Tibial nerve (tissue), 4 donors: Measurements from ENCODE around the gene SOWAHC.

ENCODE experiments used
- EP300 ChIP-seq, 2 donors: sonication (generic); formaldehyde crosslinking; IDR thresholded peaks; one replicate each; pipeline ENCODE4 v1.6.1; 2017; ENCODE audit warnings: antibody characterized with exemption in 2 of 2, mild to moderate bottlenecking in 1 of 2
- POLR2A ChIP-seq, 2 donors: fragments of 450-650 bp; IDR thresholded peaks; one replicate each; pipeline ENCODE4 v1.6.1; 2017; ENCODE audit warnings: antibody characterized with exemption in 2 of 2, mild to moderate bottlenecking in 2 of 2, moderate library complexity in 2 of 2
- TF ChIP-seq, protein P1 (sequence below), 5 experiments: fragments of 200-600 bp in 3 of 5; fragments of 450-650 bp in 2 of 5; sonication (generic) in 3 of 5; IDR thresholded peaks; one replicate each; pipeline ENCODE4 v1.5.1; 2016 to 2019; ENCODE audit warnings: antibody characterized with exemption in 5 of 5, mild to moderate bottlenecking in 3 of 5, moderate library complexity in 2 of 5

DNA sequence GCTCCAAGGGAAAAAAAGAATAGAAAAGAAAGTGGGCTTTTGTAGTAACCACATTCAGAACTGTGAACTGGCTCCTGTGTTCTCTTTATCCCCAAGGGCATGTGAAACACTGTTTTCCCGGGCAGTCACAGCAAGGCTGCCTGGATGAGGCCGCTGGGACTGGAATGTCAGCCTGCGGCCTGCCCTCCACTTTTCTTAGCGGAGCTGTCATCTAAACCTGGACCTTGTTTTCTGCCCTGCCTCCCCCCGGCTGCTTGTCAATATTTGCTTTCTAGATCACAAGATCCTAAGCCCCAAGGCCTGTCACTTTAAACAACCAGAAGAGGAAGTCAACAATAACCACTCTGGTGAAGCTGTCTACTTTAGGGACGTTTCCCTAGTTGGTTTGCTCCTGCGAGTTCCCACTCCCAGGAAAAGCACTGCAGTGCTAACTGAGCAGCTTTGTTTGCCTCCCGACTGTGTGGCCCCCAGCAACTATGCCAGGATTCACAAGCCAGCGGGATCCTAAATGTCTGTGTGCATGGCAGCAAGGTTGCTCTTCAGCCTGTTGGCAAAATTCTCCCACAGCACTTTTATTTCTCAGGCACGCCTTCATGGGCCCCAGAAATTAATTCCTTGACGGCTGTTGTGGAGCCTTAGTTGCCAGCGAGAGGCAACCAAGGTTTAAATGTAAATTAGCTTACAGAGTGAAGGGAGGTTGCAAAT, 30.6 kb downstream of the SOWAHC start:
- TF ChIP-seq, protein P1, sequence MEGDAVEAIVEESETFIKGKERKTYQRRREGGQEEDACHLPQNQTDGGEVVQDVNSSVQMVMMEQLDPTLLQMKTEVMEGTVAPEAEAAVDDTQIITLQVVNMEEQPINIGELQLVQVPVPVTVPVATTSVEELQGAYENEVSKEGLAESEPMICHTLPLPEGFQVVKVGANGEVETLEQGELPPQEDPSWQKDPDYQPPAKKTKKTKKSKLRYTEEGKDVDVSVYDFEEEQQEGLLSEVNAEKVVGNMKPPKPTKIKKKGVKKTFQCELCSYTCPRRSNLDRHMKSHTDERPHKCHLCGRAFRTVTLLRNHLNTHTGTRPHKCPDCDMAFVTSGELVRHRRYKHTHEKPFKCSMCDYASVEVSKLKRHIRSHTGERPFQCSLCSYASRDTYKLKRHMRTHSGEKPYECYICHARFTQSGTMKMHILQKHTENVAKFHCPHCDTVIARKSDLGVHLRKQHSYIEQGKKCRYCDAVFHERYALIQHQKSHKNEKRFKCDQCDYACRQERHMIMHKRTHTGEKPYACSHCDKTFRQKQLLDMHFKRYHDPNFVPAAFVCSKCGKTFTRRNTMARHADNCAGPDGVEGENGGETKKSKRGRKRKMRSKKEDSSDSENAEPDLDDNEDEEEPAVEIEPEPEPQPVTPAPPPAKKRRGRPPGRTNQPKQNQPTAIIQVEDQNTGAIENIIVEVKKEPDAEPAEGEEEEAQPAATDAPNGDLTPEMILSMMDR (IDR thresholded peaks at IDR 0.05): no peak
- TF ChIP-seq POLR2A (IDR thresholded peaks at IDR 0.05): no peak
- TF ChIP-seq EP300 (IDR thresholded peaks at IDR 0.05): peak in 1 of 2 donors; percentile 7
